Esophagus muscularis mucosa (tissue), 4 donors: ENCODE data around the gene TMEM141. TPM values are rescaled to one million over a fixed set of nuclear protein-coding genes. Genes with fewer than 3 reads are reported as not detected.
"Not testable (repeated sequence)": the region's sequence is repeated elsewhere in the genome, so short reads cannot be mapped to it uniquely, and the experiment has no call there.

Experiments
- DNase-seq: peaks from one replicate; pipeline ENCODE4 v3.0.0-alpha.2; 2017; ENCODE audit errors: extremely low spot score
- H3K27ac ChIP-seq, 4 donors: fragments of 200-600 bp; sonication (generic); replicated peaks in 1 of 4; 1 replicate in 3 of 4; 2 replicates in 1 of 4; pipeline ENCODE4 v1.5.1; 2016 to 2019; ENCODE audit warnings: mild to moderate bottlenecking in 1 of 4
- H3K27me3 ChIP-seq, 4 donors: fragments of 200-600 bp; sonication (generic); one replicate each; pipeline versions ENCODE4 v1.5.1 to v1.6.0; 2016 to 2019
- H3K36me3 ChIP-seq, 4 donors: fragments of 200-600 bp; sonication (generic); one replicate each; pipeline ENCODE4 v1.5.1; 2016 to 2019
- H3K4me1 ChIP-seq, 4 donors: fragments of 200-600 bp; sonication (generic); one replicate each; pipeline ENCODE4 v1.5.1; 2016 to 2019
- H3K4me3 ChIP-seq, 4 donors: fragments of 200-600 bp; sonication (generic); 1 replicate in 2 of 4; 2 replicates in 2 of 4; pipeline ENCODE4 v1.5.1; 2016 to 2019; ENCODE audit warnings: mild to moderate bottlenecking in 4 of 4, moderate library complexity in 1 of 4
- H3K9me3 ChIP-seq, 4 donors: fragments of 200-600 bp; sonication (generic); 1 replicate in 3 of 4; 2 replicates in 1 of 4; pipeline ENCODE4 v1.5.1; 2016 to 2019
- POLR2AphosphoS5 ChIP-seq, 2 donors: sonication (generic); formaldehyde crosslinking; IDR thresholded peaks; one replicate each; pipeline ENCODE4 v1.6.1; 2017; ENCODE audit warnings: antibody characterized with exemption in 2 of 2
- WGBS: methylation state at CpG from one replicate; pipeline ENCODE4 v1.1.5; 2018; 5-methylcytosine and 5-hydroxymethylcytosine counted together
- intact Hi-C: fragments of 100-400 bp; cut with DNase I; formaldehyde crosslinking; loops from one replicate; pipeline ENCODE4 v1.15.1; 2023
- small RNA-seq, 3 donors: library from RNA; depleted of rRNA; stranded (forward); fragments of <200 nt; gene quantifications; one replicate each; pipeline ENCODE3, GENCODE V24; 2016
- total RNA-seq, 4 donors: library from RNA; depleted of rRNA; stranded (reverse); fragments of >200 nt; gene quantifications; one replicate each; pipeline versions ENCODE4 v1.1.0 to v1.2.1, GENCODE V29; 2016
- TF ChIP-seq, protein P1 (sequence below), 3 experiments: fragments of 200-600 bp in 2 of 3; fragments of 450-650 bp in 1 of 3; sonication (generic) in 2 of 3; IDR thresholded peaks; one replicate each; pipeline ENCODE4 v1.5.1; 2017 to 2019; ENCODE audit warnings: antibody characterized with exemption in 3 of 3, mild to moderate bottlenecking in 2 of 3, moderate library complexity in 1 of 3

TMEM141 gene
- total RNA-seq, 4 donors from 2014 or later, result 27.9 to 48.7 (median 31.5) TPM

GRCh38 chr9:136842380-136842948 is 51.3 kb downstream of the TMEM141 start, which contains the start of gene AJM1:
TSS of gene AJM1 (plus strand) at chr9:136842478. CDS start at chr9:136844415, 1,937 bp downstream.
- H3K27ac ChIP-seq, result peak within 1 kb of the TSS in 3 of 4 donors; percentile 14 to 66 (median 17)
- WGBS, result 0% methylated on average over 5 of the region's 27 CpGs
- DNase-seq, result not testable (repeated sequence)

More at GRCh38 chr9:136842380-136842948, 51.3 kb downstream of the TMEM141 start, which contains the start of gene AJM1:
- H3K9me3 ChIP-seq, intact Hi-C loops: not testable (repeated sequence)
- Histone ChIP-seq H3K36me3 (peaks cover 0 to 39% (median 35%) of the 10 kb centered on the region in 4 donors), H3K4me1 (peaks cover 42 to 71% (median 67%) of the 10 kb centered on the region in 4 donors), H3K27me3 (peaks cover 4 to 47% (median 31%) of the 10 kb centered on the region in 4 donors), H3K4me3 (peak within 1 kb of the TSS; percentile 48 to 65 (median 49))
- TF ChIP-seq POLR2AphosphoS5 (IDR thresholded peaks at IDR 0.05), result peak; percentile 38 to 47
- TF ChIP-seq, protein P1, sequence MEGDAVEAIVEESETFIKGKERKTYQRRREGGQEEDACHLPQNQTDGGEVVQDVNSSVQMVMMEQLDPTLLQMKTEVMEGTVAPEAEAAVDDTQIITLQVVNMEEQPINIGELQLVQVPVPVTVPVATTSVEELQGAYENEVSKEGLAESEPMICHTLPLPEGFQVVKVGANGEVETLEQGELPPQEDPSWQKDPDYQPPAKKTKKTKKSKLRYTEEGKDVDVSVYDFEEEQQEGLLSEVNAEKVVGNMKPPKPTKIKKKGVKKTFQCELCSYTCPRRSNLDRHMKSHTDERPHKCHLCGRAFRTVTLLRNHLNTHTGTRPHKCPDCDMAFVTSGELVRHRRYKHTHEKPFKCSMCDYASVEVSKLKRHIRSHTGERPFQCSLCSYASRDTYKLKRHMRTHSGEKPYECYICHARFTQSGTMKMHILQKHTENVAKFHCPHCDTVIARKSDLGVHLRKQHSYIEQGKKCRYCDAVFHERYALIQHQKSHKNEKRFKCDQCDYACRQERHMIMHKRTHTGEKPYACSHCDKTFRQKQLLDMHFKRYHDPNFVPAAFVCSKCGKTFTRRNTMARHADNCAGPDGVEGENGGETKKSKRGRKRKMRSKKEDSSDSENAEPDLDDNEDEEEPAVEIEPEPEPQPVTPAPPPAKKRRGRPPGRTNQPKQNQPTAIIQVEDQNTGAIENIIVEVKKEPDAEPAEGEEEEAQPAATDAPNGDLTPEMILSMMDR (IDR thresholded peaks at IDR 0.05), result peak; percentile 75 to 98 (median 81)

Small RNA genes within 50 kb of the gene (small RNA-seq; reads per million reads assigned to genes)
- gene AL355987.2, result 0 reads per million in 3 donors
- gene ATP6V1G1P3, result 0 reads per million in 3 donors
- gene MIR4292, result 0 reads per million in 3 donors
- 0 reads per million in 3 donors for gene MIR6722

Other genes starting within 250 kb of the TMEM141 start
- 10 to 100 TPM; 48.6 to 90.6 (median 58.8) TPM for gene NOTCH1, start 245.3 kb upstream of the TMEM141 start, total RNA-seq
- gene EGFL7, start 128.4 kb upstream of the TMEM141 start, total RNA-seq, result 100 to 1,000 TPM in 1 of 4 donors, 10 to 100 TPM in 3; 33.2 to 134 (median 78.7) TPM
- gene AGPAT2, start 103.9 kb upstream of the TMEM141 start, total RNA-seq, result 10 to 100 TPM; 22.0 to 52.8 (median 39.3) TPM
- 10 to 100 TPM in 3 of 4 donors, 1 to 10 TPM in 1; 6.6 to 27.8 (median 21.5) TPM for gene DIPK1B, start 78.8 kb upstream of the TMEM141 start, total RNA-seq
- 10 to 100 TPM in 2 of 4 donors, 1 to 10 TPM in 2; 7.0 to 12.6 (median 9.8) TPM for gene LCN10, start 48.4 kb upstream of the TMEM141 start, total RNA-seq
- 10 to 100 TPM; 12.5 to 32.0 (median 23.9) TPM for gene LCN6, start 42.8 kb upstream of the TMEM141 start, total RNA-seq
- gene LCN8, start 33.1 kb upstream of the TMEM141 start, total RNA-seq, result not detected
- gene LCN15, start 26.8 kb upstream of the TMEM141 start, total RNA-seq, result not detected
- 1 to 10 TPM in 2 of 4 donors, under 1 TPM in 2; 0.33 to 2.5 (median 1.4) TPM for gene CCDC183, start 5.0 kb downstream of the TMEM141 start, total RNA-seq
- 100 to 1,000 TPM in 1 of 4 donors, 10 to 100 TPM in 3; 56.3 to 110 (median 83.0) TPM for gene RABL6, start 16.6 kb downstream of the TMEM141 start, total RNA-seq
- 10 to 100 TPM in 3 of 4 donors, 1 to 10 TPM in 1; 3.3 to 14.0 (median 11.4) TPM for gene AJM1, start 51.1 kb downstream of the TMEM141 start, total RNA-seq
- gene PHPT1, start 58.1 kb downstream of the TMEM141 start, total RNA-seq, result 10 to 100 TPM; 43.4 to 84.1 (median 53.9) TPM
- gene MAMDC4, start 61.0 kb downstream of the TMEM141 start, total RNA-seq, result 1 to 10 TPM; 1.7 to 4.7 (median 2.1) TPM
- gene EDF1, start 75.0 kb downstream of the TMEM141 start, total RNA-seq, result 100 to 1,000 TPM; 233 to 283 (median 247) TPM
- 10 to 100 TPM in 2 of 4 donors, 1 to 10 TPM in 2; 6.6 to 15.5 (median 12.4) TPM for gene TRAF2, start 95.2 kb downstream of the TMEM141 start, total RNA-seq
- 100 to 1,000 TPM; 238 to 303 (median 267) TPM for gene FBXW5, start 153.4 kb downstream of the TMEM141 start, total RNA-seq
- gene C8G, start 153.9 kb downstream of the TMEM141 start, total RNA-seq, result not detected
- gene LCN12, start 160.9 kb downstream of the TMEM141 start, total RNA-seq, result not detected
- 10 to 100 TPM; 10.4 to 77.9 (median 51.6) TPM for gene PTGDS, start 186.2 kb downstream of the TMEM141 start, total RNA-seq
- gene LCNL1, start 191.6 kb downstream of the TMEM141 start, total RNA-seq, result under 1 TPM in 3 of 4 donors, not detected in 1; 0.11 to 0.42 (median 0.39) TPM
- gene PAXX, start 201.1 kb downstream of the TMEM141 start, total RNA-seq, result 10 to 100 TPM; 28.8 to 39.9 (median 37.8) TPM
- 1 to 10 TPM in 2 of 4 donors, not detected in 2; 1.4 to 2.5 TPM for gene CLIC3, start 205.2 kb downstream of the TMEM141 start, total RNA-seq
- gene ABCA2, start 236.9 kb downstream of the TMEM141 start, total RNA-seq, result 10 to 100 TPM; 17.4 to 30.9 (median 21.6) TPM
- under 1 TPM in 2 of 4 donors, not detected in 2; 0.32 to 0.83 TPM for gene FUT7, start 240.7 kb downstream of the TMEM141 start, total RNA-seq